Measurements from ENCODE around the gene PREX1.
A peak's percentile ranks its signal among the peaks of the same experiment; 100 is the strongest.
"Not testable (repeated sequence)": the region's sequence is repeated elsewhere in the genome, so short reads cannot be mapped to it uniquely, and the experiment has no call there.

The PREX1 gene

DNA sequence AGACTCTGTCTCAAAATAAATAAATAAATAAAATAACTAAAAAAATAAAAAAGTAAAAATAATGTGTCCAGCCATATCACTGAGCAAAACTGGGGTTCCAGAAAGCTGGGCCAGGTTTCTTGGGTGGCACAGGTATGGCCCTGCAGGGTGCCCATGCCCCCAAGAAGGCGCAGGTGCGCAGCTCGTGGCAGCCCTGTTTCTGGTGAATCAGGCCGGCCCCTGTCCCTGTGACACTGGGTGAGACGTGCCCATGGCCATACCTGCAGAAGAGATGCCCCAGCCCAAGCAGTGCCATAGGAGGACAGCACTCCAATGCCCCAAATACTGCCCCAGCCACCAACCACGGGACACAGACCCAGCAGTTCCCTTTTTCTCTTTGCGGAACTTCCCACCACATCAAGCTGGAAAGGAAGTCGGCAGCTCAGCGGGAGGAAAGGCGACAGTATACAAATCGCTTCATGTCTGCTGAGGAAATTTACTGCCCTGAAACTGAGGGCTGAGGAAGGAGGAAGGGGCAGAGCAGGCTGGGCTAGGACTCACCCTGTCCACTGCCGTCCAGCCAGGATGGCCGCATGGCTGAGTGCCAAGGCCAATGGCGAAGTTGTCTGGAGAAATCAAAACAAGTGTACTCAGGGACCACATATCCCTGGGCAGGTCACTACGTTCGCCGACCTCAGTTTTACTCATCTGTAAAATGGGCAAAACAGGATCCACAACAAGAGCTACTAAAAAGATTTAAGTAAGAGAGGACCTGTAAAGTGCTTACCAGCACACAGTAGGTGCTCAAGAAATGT lies 55.4 kb downstream of the PREX1 start:
- no peak for DNase-seq

DNA sequence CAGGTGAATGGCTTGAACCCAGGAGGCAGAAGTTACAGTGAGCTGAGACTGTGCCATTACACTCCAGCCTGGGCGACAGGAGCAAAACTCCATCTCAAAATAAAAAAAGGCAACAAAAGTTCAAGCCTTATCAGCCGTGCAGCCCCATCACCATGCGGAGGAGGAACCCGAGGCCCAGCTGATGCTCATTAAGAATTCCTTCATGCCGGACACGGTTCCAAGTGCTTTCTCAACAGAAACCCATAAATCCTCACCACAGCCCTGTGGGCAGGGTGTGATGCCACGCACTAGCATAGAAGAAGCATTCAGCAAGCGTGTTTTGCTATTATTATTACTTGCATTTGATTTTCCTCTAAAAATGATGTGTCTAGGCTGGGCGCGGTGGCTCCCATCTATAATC lies 56.3 kb downstream of the PREX1 start:
- DNase-seq: no peak

DNA sequence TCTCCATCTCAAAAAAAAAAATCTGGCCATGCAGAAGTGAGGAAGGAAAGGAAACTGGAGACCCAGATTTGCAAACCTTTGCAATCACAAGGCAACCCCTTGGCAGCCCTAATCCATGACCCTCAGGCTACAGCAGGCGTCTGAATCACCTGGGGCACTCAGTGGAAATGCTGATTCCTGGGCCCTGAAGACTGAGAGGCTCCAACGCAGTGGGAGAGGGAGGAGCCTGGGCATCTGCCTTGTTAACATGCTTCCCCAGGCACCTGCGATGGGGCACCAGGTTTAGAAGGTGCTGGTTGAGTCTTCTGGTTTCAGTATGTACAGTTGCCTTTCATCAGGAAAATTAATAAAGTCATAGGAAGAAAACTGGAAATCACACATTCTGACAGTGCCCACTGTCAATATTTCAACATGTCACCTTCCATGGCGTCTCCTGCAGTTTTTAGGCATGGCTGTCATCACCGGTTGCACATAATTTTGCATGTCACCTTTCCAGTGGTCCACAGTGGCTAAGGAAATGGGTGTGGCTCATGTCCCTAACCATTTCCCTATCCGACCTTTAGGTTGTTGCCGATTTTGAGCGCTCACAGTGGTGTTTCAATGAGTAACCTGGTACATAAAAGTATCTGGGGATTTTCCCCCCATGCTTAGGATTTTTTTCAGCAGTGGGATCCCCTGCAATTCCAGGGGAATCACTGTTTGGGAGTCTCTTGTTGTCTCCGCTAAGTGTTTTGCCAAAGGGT lies 56.9 kb downstream of the PREX1 start:
- no peak for DNase-seq

DNA sequence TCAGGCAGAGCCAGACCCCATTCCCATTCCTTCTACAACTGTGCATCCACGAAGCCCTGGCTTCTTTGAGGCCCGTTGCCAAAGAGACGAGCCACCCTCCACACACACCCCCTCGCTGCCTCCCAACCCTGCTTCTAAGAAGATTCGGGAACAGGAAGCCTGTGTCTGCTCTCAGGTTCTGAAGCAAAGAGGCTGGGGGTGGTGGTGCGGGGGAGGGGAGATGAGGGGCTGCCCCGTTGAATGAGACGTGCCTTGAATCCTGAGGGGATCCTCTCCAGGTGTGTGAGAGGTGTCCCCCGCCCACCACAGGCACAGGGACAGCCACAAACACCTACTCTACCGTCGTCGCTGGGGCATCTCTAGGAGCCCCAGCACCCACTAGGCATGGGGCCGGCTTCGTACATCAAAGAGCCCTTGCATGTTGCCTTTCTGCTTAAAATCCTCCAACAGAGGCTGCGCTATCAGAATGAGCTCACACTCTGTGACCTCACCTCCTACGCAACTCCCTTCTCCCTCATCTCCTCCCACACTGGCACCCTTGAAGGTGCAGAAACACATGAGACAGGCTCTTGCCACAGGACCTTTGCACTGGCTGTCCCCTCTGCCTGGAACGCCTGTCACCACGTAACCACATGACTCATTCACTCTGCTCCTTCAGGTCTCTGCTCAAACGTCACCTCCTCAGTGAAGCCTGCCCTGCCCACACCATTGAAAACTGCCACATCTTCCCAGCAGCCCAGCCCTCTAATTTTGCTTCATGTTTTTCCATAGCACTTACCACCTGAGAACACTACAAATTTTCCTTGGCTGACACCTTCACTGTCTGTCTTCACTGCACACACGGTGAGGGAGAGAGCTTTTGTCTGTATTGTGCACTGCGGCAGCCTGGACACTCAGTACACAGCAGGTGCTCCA lies 58.5 kb downstream of the PREX1 start:
- DNase-seq: peak; percentile 85

DNA sequence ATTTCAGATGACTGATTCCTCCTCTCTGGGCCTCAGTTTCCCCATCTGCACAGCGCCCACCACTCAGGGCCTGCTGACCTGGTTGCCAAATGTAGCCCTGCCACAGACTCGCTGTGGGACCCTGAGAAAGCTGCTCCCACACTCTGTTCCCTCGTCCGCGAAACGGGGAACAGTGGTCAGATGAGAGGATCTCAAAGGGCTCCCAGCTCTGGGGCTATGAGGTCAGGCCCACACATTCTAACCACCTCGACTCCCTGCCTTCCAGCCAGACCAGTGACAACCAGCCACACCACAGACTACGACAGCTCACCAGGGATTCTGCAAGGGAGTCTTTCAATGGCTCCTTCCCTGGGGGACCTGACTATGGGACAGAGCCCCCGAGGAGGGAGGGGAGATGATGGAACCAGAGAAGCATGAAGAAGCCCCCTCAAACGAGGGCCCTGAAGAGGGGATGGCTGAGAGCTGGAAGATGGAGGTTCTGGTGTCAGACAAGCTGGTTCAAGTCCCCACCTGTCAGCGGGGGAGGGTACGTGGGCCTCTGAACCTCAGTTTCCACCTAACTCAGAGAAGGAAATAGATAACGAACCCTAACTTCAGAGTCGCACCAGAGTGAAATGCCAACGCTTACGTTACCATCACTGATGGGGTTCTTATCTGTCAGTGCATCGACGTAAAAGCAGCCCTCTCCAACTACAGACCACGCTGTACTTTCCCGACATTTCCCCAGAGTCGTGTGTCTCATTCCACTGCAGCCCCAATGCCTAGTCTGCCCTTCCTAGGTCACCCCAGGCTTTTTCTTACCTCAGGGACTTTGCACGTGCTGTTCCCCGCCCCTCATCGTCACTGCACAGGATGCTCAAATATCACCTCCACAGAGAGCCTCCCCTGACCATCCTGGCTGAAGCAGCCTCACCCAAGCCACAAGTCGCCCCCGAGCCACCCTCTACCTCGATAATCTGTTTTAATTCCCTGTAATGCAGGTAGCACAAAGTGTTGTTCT lies 60.5 kb downstream of the PREX1 start:
- peak; percentile 44 for DNase-seq

DNA sequence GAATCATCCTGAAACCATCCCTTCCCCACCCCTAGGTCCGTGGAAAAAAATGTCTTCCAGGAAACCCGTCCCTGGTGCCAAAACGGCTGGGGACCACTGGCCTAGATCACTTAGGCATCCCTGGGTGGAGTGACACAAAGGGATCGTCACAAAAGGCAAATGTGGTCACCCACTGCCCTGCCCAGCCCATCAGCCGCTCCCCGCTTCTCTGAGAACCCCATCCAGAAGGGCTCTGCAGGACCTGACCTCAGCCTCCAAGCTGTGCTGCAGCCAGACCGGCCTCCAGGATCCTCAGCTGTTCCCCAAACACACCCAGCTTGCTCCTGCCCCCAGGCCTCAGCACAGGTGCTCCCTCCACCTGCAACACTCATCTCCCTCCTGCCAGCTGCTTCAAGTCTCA lies 61.6 kb downstream of the PREX1 start:
- DNase-seq: no peak

DNA sequence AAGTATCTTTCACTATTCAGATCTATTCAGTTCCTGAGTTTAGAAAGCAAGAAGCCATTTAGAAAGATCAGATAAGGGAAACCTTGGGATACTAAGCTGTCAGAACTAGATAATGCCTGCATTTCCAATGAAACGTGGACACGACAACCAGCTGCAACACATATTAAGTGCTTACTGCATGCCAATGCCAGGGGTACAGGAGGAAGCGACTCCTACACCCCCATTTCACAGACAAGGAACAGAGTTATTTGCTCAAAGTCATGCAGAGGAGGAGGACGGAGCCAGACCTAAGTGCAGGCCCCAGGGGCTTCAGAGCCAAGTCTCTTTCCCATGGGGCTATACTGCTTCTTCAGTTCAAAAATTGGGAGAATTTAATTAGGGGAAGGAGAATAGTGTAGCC lies 62.4 kb downstream of the PREX1 start:
- no peak for DNase-seq

DNA sequence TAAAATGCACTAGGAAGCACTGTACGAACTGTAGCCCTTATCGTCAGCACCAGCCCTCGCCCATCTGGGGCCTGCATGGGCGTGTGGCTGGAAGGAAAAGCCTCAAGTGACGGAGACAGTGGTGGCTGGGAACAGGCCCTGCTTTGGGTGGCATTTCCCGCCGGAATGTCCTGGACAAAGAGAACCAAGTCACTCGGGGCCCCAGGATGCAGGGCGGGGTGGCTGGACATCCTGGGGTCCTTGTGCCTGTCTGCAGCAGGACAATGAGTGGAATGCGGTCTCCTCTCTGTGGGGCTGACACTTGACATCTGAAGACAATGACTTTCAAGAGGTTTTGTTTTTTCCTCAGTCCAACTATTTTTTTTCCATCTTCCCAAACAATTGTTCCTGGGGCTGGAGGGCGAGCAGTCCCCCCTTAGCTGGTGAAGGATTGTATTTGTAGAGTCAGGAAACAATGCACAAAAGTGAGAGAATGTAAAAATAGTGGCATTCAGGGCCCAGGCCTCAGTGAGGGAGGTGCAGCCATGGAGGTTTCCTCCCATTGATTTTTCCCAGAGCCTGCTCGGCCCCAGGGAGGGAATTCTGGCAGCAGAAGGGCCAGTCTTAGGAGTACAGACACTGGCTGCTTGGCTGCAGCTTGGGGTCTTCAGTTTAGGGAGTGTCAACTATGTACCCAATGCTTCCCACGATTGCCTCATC lies 64.4 kb downstream of the PREX1 start:
- DNase-seq: no peak

DNA sequence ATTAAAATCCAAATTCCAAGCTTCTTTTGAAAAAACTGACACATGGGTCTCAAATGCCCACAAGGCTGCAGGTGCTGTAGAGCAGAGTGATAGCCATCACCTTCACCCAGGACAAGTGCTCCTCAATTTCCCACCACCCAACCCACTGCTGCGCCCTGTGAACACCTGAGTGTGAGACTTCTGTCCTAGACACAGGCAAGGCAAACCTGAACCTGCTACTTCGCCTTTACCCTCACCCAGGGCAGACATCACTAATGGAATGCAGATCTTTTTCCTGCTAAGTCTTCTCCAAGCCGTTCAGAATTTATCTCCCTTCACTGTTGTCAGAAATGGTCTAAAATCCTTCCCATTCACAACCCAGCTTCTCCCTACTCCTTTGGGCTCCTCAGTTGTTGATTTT lies 65.9 kb downstream of the PREX1 start:
- DNase-seq: no peak

DNA sequence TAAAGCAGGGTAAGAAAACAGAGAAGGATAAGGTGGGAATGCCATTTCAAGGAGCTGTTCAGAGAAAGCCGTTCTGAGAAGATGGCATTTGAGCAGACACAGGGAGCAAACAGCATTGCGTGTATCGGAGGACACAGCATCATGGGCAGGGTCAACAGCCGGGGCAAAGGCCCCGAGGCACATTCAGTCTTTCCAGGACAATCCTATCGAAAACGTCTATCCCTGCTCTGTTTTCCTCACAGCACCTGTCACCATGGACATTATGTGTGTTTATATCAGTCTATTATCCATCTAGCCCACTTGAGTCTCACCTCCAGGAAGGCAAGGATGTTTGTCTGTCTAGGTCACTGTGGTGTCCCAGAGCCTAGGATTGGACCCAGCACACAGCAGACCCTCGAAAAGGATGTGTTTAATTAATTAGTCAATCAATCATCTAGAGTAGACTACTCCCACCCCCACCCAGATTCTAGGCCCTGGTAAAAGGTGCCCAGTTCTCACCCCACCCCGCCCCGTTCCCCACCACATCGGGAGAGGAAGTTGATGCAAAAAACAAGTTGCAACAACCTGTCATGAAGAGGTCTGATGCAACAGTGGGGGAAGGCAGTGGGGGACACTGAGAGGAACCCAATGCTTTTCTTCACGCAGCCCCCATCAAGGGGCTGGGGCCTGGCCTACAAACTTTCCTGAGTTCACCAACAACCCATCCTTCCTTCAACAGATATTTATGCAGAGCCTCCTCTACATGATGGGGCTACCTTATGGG lies 66.6 kb downstream of the PREX1 start:
- DNase-seq: peak; percentile 50

DNA sequence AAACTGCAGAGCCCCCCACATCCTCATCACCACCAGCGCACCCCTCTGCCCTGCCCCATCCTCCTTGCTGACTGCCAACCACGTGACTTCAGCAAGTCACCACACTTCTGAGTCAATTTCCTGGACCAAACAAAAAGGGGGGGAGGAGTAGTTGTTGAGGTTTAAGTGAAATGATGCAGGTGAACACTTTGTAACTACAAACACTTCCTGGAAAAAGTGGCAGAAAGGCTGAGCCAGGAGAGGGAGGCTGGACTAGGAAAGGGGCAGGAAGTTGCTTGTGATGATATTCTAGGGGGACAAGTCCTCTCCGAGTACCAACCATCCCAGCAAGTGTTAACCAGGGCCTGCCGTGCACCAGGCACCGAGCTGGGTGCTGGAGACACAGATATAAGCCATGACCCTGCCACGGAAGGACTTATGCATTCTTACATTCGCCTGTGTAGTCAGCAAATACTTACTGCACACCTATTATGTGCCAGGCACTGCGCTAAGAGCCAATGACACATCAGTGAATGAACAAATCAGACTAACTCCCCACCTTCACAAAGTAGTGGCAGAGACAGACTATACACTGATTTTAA lies 67.3 kb downstream of the PREX1 start:
- peak; percentile 68 for DNase-seq

DNA sequence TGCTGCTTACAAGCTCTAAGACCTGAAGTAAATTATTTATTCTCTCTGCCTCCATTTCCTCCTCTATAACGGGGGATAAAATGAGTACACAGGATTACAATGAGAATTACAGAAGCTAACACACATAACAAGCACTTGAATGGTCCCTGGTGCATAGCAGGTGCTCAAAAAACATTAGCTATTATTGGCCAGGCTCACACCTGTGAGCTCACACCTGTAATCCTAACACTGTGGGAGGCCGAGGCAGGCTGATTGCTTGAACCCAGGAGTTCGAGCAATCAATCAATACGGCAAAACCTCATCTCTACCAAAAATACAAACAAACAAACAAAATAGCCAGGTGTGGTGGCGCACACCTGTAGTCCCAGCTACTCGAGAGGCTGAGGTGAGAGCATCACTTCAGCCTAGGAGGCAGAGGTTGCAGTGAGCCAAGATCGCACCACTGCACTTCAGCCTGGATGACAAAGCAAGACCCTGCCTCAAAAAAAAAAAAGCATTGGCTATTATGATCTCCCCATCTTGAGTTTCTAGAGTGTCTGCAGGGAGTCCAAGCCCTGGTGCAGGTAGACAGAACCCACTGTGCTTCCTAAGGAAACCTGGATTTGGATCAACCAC lies 68.1 kb downstream of the PREX1 start:
- no peak for DNase-seq

DNA sequence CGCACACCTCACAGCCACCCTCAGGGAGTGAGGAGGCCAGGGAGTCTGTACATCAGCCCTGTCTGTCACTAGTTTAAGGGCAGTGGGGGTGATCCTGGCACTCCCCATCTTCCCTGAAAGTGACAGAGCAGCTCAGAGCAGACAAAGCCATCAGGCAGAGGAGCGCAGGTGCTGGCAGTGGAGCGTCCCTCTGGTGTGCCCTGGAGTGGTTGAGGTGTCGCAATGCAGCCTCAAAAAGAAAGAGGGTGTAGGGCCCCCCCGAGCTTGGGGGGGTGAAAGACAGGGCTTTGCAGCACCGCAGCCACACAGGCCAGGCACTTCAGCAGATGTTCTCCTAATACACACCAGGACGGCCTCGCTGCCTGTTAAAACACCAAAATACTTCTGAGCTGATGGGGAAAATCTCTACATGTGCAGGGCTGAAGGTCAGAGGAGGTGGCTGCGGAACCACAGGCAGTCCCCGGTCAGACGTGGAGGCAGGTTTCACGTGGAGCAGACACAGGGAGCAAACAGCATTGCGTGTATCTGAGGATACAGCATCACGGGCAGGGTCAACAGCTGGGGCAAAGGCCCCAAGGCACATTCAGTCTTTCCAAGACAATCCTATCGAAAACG lies 69.5 kb downstream of the PREX1 start:
- DNase-seq: no peak

DNA sequence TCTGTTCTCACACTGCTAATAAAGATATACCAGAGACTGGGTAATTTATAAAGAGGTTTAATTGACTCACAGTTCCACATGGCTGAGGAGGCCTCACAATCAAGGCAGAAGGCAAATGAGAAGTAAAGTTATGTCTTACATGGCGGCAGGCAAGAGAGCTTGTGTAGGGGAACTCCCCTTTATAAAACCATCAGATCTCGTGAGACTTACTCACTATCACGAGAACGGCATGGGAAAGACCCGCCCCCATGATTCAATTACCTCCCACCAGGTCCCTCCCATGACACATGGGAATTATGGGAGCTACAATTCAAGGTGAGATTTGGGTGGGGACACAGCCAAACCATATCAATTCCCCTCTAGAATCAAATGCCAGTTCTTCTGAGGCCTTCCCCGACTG lies 71.0 kb downstream of the PREX1 start:
- DNase-seq: not testable (repeated sequence)

DNA sequence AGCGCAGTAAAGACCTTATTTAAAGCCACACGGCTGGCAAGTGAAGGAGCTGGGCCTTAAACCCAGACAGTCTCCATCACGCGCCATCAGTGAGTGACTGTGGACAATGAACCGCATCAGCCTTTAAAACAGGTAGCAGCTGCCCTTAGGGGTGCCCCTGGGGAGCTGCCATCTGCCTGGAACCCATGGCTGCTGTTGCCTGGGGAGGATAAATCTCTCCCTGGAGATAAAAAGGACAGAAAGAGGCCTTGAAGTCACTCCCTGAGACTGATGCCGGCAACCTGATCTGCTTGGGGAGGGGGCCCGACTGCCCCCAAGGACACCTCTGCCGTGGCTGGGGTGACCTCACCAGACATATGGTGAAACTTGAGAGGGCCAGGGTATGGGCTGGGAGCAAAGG lies 73.5 kb downstream of the PREX1 start:
- no peak for DNase-seq

DNA sequence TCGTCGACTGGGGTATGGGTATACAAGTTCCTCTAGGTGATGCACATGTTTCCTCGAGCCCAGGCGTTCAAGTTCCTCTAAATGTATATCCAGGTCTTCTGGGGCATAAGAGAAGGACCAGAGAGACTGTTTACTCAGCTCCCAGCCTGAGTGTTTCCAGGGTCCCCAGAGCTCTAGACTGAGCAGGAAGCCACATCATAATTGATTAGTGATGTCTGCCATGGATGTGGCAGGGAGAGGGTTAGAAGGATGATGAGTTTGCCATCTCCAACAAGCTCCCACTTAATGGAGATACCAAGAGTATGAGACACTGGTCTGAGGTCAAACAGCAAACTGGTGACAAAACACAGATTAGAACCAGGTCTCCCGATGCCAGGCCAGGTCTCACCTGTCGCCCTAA lies 74.8 kb downstream of the PREX1 start:
- no peak for DNase-seq

DNA sequence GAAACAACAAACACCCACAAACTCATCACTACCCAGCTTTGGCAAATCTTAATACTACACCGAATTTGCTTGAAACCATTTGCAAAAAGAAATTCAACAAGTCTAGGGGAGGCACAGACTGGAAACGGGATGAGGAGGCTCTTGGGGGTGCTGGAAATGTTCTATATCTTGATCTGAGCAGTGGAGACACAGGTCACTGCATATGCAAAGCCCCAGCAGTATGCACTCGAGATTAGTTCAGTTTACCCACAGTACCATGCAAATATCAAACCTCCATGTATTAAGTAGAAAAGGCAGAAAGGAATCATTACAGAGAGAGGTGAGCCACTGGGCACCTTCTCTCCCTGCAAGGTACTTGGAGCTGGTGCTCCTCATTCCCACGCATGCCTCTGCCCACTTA lies 75.9 kb downstream of the PREX1 start:
- DNase-seq: no peak

DNA sequence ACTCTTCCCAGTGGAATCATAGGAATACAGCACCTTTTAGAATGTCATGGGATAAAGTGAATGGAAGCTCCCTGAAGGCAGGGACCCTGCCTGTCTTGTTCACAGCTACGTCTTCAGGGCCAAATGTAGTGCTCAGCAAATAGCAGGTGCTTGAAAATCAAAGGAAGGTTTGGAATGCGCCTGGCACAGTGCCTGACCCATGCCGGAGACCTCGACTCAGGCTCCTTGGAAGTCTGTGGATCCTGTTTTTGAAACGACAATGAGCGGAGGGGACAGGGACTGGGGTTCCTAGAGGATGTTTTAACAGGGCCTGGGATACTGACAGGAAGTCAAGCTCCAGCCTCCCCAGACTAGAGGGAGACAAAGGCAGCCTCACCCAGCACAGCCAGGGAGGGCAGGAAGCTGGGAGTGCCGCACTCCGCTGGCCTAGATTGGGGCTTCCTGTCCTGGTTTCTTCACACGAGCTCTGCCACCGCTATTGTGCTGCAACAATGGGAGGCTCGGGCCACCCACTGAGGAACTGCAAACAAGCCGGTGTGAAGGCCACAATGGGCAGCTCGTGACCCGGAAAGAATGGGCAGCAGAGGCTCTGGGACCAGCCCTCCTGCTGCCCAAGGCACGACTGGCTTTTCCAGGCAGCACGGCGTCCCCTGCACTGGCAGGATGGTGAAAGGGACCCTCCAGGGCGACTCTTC lies 76.7 kb downstream of the PREX1 start:
- DNase-seq: peak; percentile 33

DNA sequence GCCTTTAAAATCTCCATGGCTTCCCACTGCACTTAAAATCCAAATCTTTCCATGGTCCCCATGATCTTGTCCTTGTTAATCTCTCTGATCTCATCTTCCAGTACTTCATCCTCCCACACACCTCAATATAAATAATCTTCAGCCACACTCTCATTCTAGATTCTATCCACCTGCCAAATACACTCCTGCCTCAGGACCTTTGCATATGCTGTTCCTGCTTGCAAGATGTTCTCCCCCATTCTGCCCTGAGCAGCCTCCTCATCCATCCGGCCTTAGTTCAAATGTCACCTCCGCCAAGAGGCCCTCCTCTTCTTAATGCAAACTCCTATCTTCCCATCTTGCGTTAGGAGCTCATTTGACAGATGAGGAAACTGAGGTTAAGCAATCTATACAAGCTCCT lies 77.4 kb downstream of the PREX1 start:
- DNase-seq: no peak
